ENCODE results near the gene DNASE2B.

DNASE2B gene

GRCh38 chr1:84363622-84364021, 34.7 kb upstream of the DNASE2B start:
- no peak for DNase-seq
- Histone ChIP-seq H3K4me2 (ENCODE audit: low read length, poor library complexity, severe bottlenecking) (no peak overlapping the region), H3K36me3 (ENCODE audit: control insufficient read depth in 1 of 2, insufficient read depth in 2 of 2, low read depth in 1 of 2, low read length in 2 of 2) (no peaks in the 10 kb centered on the region), H3K4me1 (ENCODE audit: control insufficient read depth, insufficient read depth, low read depth, low read length) (peaks cover 7% of the 10 kb centered on the region), H3K4ac (ENCODE audit: low read depth in 1 of 2, low read length in 2 of 2) (no peak overlapping the region), H3K27me3 (ENCODE audit: control insufficient read depth in 1 of 2, insufficient read depth in 1 of 2, low read length in 2 of 2) (no peaks in the 10 kb centered on the region), H3K18ac (ENCODE audit: low read depth in 1 of 2, low read length in 2 of 2) (no peak overlapping the region), H3K79me1 (replicated peaks; ENCODE audit: low read length, poor library complexity, severe bottlenecking) (no peaks in the 10 kb centered on the region), H2AFZ (ENCODE audit: low read depth, low read length) (no peak overlapping the region), H3K4me3 (ENCODE audit: insufficient read depth in 1 of 2, low read depth in 1 of 2, low read length in 2 of 2) (no peak overlapping the region), H2BK12ac (ENCODE audit: low read length in 2 of 2) (no peak overlapping the region), H4K91ac (ENCODE audit: low read length) (no peak overlapping the region), H2BK120ac (ENCODE audit: low read depth, low read length) (no peak overlapping the region), H3K9me3 (ENCODE audit: control insufficient read depth, low read length) (no peaks in the 10 kb centered on the region), H2AK5ac (ENCODE audit: low read length, severe bottlenecking) (no peak overlapping the region), H3K9ac (ENCODE audit: low read length) (no peak overlapping the region), H2BK15ac (ENCODE audit: low read depth, poor library complexity, severe bottlenecking) (no peak overlapping the region), H2BK5ac (ENCODE audit: low read depth, low read length, poor library complexity, severe bottlenecking) (no peak overlapping the region), H4K8ac (ENCODE audit: low read length) (no peak overlapping the region), H3K27ac (ENCODE audit: low read length, poor library complexity, severe bottlenecking) (no peak overlapping the region), H3K14ac (ENCODE audit: low read length in 2 of 2) (no peak overlapping the region), H3K23ac (ENCODE audit: low read length in 2 of 2) (no peak overlapping the region)
- WGBS = 94% methylated on average over 5 of the region's 5 CpGs

GRCh38 chr1:84365225-84366221, 32.8 kb upstream of the DNASE2B start:
- H2BK12ac ChIP-seq (ENCODE audit: low read length in 2 of 2) = peak overlapping the region; percentile 14 to 78
- no peak overlapping the region for H3K14ac ChIP-seq (ENCODE audit: low read length in 2 of 2)
- H3K36me3 ChIP-seq (ENCODE audit: control insufficient read depth in 1 of 2, insufficient read depth in 2 of 2, low read depth in 1 of 2, low read length in 2 of 2) = no peaks in the 10 kb centered on the region
- no peak overlapping the region for H3K23ac ChIP-seq (ENCODE audit: low read length in 2 of 2)
- peak overlapping the region in 1 of 2 experiments; percentile 23 for H3K4me3 ChIP-seq (ENCODE audit: insufficient read depth in 1 of 2, low read depth in 1 of 2, low read length in 2 of 2)
- peaks cover 7% of the 10 kb centered on the region for H3K4me1 ChIP-seq (ENCODE audit: control insufficient read depth, insufficient read depth, low read depth, low read length)
- H2AK5ac ChIP-seq (ENCODE audit: low read length, severe bottlenecking) = peak overlapping the region; percentile 95
- H3K9me3 ChIP-seq (ENCODE audit: control insufficient read depth, low read length) = no peaks in the 10 kb centered on the region
- H3K27me3 ChIP-seq (ENCODE audit: control insufficient read depth in 1 of 2, insufficient read depth in 1 of 2, low read length in 2 of 2) = no peaks in the 10 kb centered on the region
- no peak overlapping the region for H2BK15ac ChIP-seq (ENCODE audit: low read depth, poor library complexity, severe bottlenecking)
- H3K27ac ChIP-seq (ENCODE audit: low read length, poor library complexity, severe bottlenecking) = peak overlapping the region; percentile 91
- peak overlapping the region; percentile 29 to 70 for H3K18ac ChIP-seq (ENCODE audit: low read depth in 1 of 2, low read length in 2 of 2)
- no peak overlapping the region for H2AFZ ChIP-seq (ENCODE audit: low read depth, low read length)
- no peak overlapping the region for H3K9ac ChIP-seq (ENCODE audit: low read length)
- H3K79me1 ChIP-seq (replicated peaks; ENCODE audit: low read length, poor library complexity, severe bottlenecking) = no peaks in the 10 kb centered on the region
- peak overlapping the region; percentile 80 for H2BK120ac ChIP-seq (ENCODE audit: low read depth, low read length)
- WGBS = 27% methylated on average over 3 of the region's 3 CpGs
- peak overlapping the region; percentile 71 for H2BK5ac ChIP-seq (ENCODE audit: low read depth, low read length, poor library complexity, severe bottlenecking)
- DNase-seq = peak; percentile 96
- no peak overlapping the region for H4K91ac ChIP-seq (ENCODE audit: low read length)
- peak overlapping the region in 1 of 2 experiments; percentile 47 for H3K4ac ChIP-seq (ENCODE audit: low read depth in 1 of 2, low read length in 2 of 2)
- H3K4me2 ChIP-seq (ENCODE audit: low read length, poor library complexity, severe bottlenecking) = no peak overlapping the region
- H4K8ac ChIP-seq (ENCODE audit: low read length) = peak overlapping the region; percentile 62

DNA sequence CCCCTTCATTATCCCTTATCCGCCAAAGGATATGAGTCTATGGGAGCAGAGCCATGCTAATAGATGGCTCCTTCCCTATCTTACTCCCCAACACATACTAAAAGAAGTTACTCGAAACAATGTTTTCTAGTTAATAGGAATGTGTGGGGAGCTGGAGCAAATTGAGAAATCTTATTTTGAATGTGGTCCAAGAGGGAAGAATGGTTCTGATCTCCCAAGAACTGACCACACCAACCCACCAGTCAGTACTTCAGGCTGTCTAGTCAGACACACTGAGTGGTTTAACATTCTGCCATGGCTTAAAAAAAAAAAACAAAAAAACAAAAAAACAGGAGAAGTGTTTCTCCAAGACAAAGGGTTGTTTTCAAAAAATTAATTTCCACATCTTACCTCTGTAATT, 31.5 kb upstream of the DNASE2B start:
- DNase-seq = no peak
- Histone ChIP-seq H2AK5ac (ENCODE audit: low read length, severe bottlenecking) (peak overlapping the region; percentile 77), H4K91ac (ENCODE audit: low read length) (no peak overlapping the region), H3K27ac (ENCODE audit: low read length, poor library complexity, severe bottlenecking) (no peak overlapping the region), H3K14ac (ENCODE audit: low read length in 2 of 2) (no peak overlapping the region), H3K9me3 (ENCODE audit: control insufficient read depth, low read length) (no peaks in the 10 kb centered on the region), H3K23ac (ENCODE audit: low read length in 2 of 2) (no peak overlapping the region), H2BK12ac (ENCODE audit: low read length in 2 of 2) (peak overlapping the region in 1 of 2 experiments; percentile 69), H3K18ac (ENCODE audit: low read depth in 1 of 2, low read length in 2 of 2) (peak overlapping the region in 1 of 2 experiments; percentile 71), H3K4me1 (ENCODE audit: control insufficient read depth, insufficient read depth, low read depth, low read length) (peaks cover 7% of the 10 kb centered on the region), H4K8ac (ENCODE audit: low read length) (no peak overlapping the region), H3K9ac (ENCODE audit: low read length) (no peak overlapping the region), H2BK120ac (ENCODE audit: low read depth, low read length) (no peak overlapping the region), H2AFZ (ENCODE audit: low read depth, low read length) (no peak overlapping the region), H3K79me1 (replicated peaks; ENCODE audit: low read length, poor library complexity, severe bottlenecking) (no peaks in the 10 kb centered on the region), H3K27me3 (ENCODE audit: control insufficient read depth in 1 of 2, insufficient read depth in 1 of 2, low read length in 2 of 2) (no peaks in the 10 kb centered on the region), H3K36me3 (ENCODE audit: control insufficient read depth in 1 of 2, insufficient read depth in 2 of 2, low read depth in 1 of 2, low read length in 2 of 2) (no peaks in the 10 kb centered on the region), H3K4me3 (ENCODE audit: insufficient read depth in 1 of 2, low read depth in 1 of 2, low read length in 2 of 2) (peak overlapping the region in 1 of 2 experiments; percentile 17), H2BK5ac (ENCODE audit: low read depth, low read length, poor library complexity, severe bottlenecking) (no peak overlapping the region), H3K4ac (ENCODE audit: low read depth in 1 of 2, low read length in 2 of 2) (peak overlapping the region; percentile 32 to 47), H2BK15ac (ENCODE audit: low read depth, poor library complexity, severe bottlenecking) (no peak overlapping the region), H3K4me2 (ENCODE audit: low read length, poor library complexity, severe bottlenecking) (no peak overlapping the region)
- 100% methylated on average over 1 of the region's 2 CpGs for WGBS

DNA sequence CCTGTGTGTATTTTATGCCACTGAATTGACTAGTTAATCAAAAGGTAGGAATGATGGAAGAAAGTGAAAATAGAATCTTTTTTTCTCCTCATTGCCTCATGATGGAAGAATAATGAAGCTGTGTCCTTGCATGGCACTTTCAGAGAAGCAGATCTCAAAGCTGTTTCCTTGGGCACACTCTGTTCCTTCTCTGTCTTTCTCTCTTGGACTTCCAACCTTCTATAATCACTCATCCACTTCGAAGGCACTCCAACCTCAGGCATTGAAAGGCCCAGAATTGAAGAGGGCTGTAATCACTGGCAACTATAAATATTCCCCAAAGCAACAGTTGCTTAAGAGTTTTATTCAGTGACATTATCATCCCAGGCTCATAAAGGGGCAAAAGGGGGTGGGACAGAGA, 31.1 kb upstream of the DNASE2B start:
- no peak overlapping the region for H3K4ac ChIP-seq (ENCODE audit: low read depth in 1 of 2, low read length in 2 of 2)
- H2AFZ ChIP-seq (ENCODE audit: low read depth, low read length) = no peak overlapping the region
- no peak overlapping the region for H3K14ac ChIP-seq (ENCODE audit: low read length in 2 of 2)
- no peak overlapping the region for H3K9ac ChIP-seq (ENCODE audit: low read length)
- H3K27me3 ChIP-seq (ENCODE audit: control insufficient read depth in 1 of 2, insufficient read depth in 1 of 2, low read length in 2 of 2) = no peaks in the 10 kb centered on the region
- H2AK5ac ChIP-seq (ENCODE audit: low read length, severe bottlenecking) = peak overlapping the region; percentile 65
- H3K36me3 ChIP-seq (ENCODE audit: control insufficient read depth in 1 of 2, insufficient read depth in 2 of 2, low read depth in 1 of 2, low read length in 2 of 2) = no peaks in the 10 kb centered on the region
- no peaks in the 10 kb centered on the region for H3K79me1 ChIP-seq (replicated peaks; ENCODE audit: low read length, poor library complexity, severe bottlenecking)
- no peak overlapping the region for H2BK120ac ChIP-seq (ENCODE audit: low read depth, low read length)
- no peak overlapping the region for H4K8ac ChIP-seq (ENCODE audit: low read length)
- H4K91ac ChIP-seq (ENCODE audit: low read length) = no peak overlapping the region
- H3K27ac ChIP-seq (ENCODE audit: low read length, poor library complexity, severe bottlenecking) = no peak overlapping the region
- no peak overlapping the region for H3K18ac ChIP-seq (ENCODE audit: low read depth in 1 of 2, low read length in 2 of 2)
- 100% methylated on average over 1 of the region's 1 CpG for WGBS
- H3K4me1 ChIP-seq (ENCODE audit: control insufficient read depth, insufficient read depth, low read depth, low read length) = peaks cover 7% of the 10 kb centered on the region
- DNase-seq = no peak
- no peaks in the 10 kb centered on the region for H3K9me3 ChIP-seq (ENCODE audit: control insufficient read depth, low read length)
- H2BK5ac ChIP-seq (ENCODE audit: low read depth, low read length, poor library complexity, severe bottlenecking) = no peak overlapping the region
- no peak overlapping the region for H3K4me2 ChIP-seq (ENCODE audit: low read length, poor library complexity, severe bottlenecking)
- H2BK15ac ChIP-seq (ENCODE audit: low read depth, poor library complexity, severe bottlenecking) = no peak overlapping the region
- no peak overlapping the region for H3K4me3 ChIP-seq (ENCODE audit: insufficient read depth in 1 of 2, low read depth in 1 of 2, low read length in 2 of 2)
- no peak overlapping the region for H2BK12ac ChIP-seq (ENCODE audit: low read length in 2 of 2)
- H3K23ac ChIP-seq (ENCODE audit: low read length in 2 of 2) = no peak overlapping the region
